Neural progenitor cell (in vitro differentiated cells): ENCODE measurements around the gene TRAPPC3.

Experiments
- CTCF ChIP-seq: fragments of 200-600 bp; sonication (generic); IDR thresholded peaks from 2 replicates; pipeline ENCODE4 v1.5.1; 2017; ENCODE audit warnings: antibody characterized with exemption, mild to moderate bottlenecking
- EZH2 ChIP-seq: fragments of 200-600 bp; sonication (generic); IDR thresholded peaks from 2 replicates; pipeline ENCODE4 v1.6.1; 2017; ENCODE audit warnings: antibody characterized with exemption, mild to moderate bottlenecking, moderate library complexity
- EZH2phosphoT487 ChIP-seq: fragments of 200-600 bp; sonication (generic); IDR thresholded peaks from 2 replicates; pipeline ENCODE4 v1.6.1; 2017; ENCODE audit warnings: antibody characterized with exemption

- TF ChIP-seq CTCF: no peak
- TF ChIP-seq EZH2: no peak
- TF ChIP-seq EZH2phosphoT487: no peak
Observed at GRCh38 chr1:36093929-36094328, 55.4 kb downstream of the TRAPPC3 start.
